HepG2 (cell line): ENCODE data around the gene TBX10. TPM values are rescaled to one million over a fixed set of nuclear protein-coding genes. Genes with fewer than 3 reads are reported as not detected.

ENCODE experiments used
- HCFC1 ChIP-seq: fragments of 150-350 bp; IDR thresholded peaks from 2 replicates; pipeline ENCODE4 v1.6.1; 2014; ENCODE audit warnings: low read depth, low read length
- HDAC1 ChIP-seq: sonication (generic); formaldehyde crosslinking; IDR thresholded peaks from 2 replicates; pipeline ENCODE4 v1.5.1; 2020; ENCODE audit warnings: mild to moderate bottlenecking, missing genetic modification reagents
- ISL2 ChIP-seq: sonication (generic); formaldehyde crosslinking; IDR thresholded peaks from 2 replicates; pipeline ENCODE4 v1.5.0; 2020; ENCODE audit warnings: missing genetic modification reagents
- NR2F1 ChIP-seq, 2 experiments: fragments of 450-650 bp in 1 of 2; formaldehyde crosslinking in 1 of 2; IDR thresholded peaks; 2 replicates each; pipeline versions ENCODE4 v1.5.0 to v1.6.1; 2016 to 2020; ENCODE audit warnings: mild to moderate bottlenecking in 1 of 2, missing compliant biosample characterization in 1 of 2, missing genetic modification reagents in 1 of 2, moderate library complexity in 1 of 2
- SIX1 ChIP-seq: sonication (generic); formaldehyde crosslinking; IDR thresholded peaks from 2 replicates; pipeline ENCODE4 v1.4.0; 2020; ENCODE audit warnings: missing genetic modification reagents, borderline replicate concordance
- SOX13 ChIP-seq, 3 experiments: fragments of 450-650 bp in 1 of 3; sonication (generic) in 1 of 3; formaldehyde crosslinking in 1 of 3; IDR thresholded peaks in 2 of 3; conservative IDR thresholded peaks in 1 of 3; 2 replicates each; pipeline versions ENCODE4 v1.5.0 to v1.6.1; 2016 to 2020; ENCODE audit warnings: antibody characterized with exemption in 1 of 3, mild to moderate bottlenecking in 1 of 3, missing compliant biosample characterization in 1 of 3, missing genetic modification reagents in 1 of 3, moderate library complexity in 1 of 3
- TBX3 ChIP-seq: fragments of 450-650 bp; IDR thresholded peaks from 2 replicates; pipeline ENCODE4 v1.6.1; 2017; ENCODE audit warnings: antibody characterized with exemption, mild to moderate bottlenecking, inconsistent platforms, borderline replicate concordance
- TOPORS ChIP-seq: sonication (generic); formaldehyde crosslinking; IDR thresholded peaks from 2 replicates; pipeline ENCODE4 v1.8.0; 2023; ENCODE audit warnings: mild to moderate bottlenecking, missing genetic modification reagents
- ZNF580 ChIP-seq: IDR thresholded peaks from 2 replicates; pipeline ENCODE4 v1.6.1; 2016; ENCODE audit warnings: low read depth, borderline replicate concordance
- polyA plus RNA-seq, 8 experiments: library from polyadenylated mRNA; depleted of rRNA in 3 of 8; stranded (reverse) in 7 of 8; unstranded in 1 of 8; fragments of >200 nt; fragmentation: Illumina TruSeq in 4 of 8; extraction: Trizol in 4 of 8; gene quantifications; 2 replicates each; pipeline versions ENCODE4 v1.2.1 to v1.2.3, GENCODE V29; 2011 to 2016; ENCODE audit warnings: low read depth in 4 of 8, missing spikeins in 1 of 8, mixed read lengths in 1 of 8; ENCODE audit not compliant: insufficient read depth in 1 of 8
- small RNA-seq, 3 experiments: library from RNA; depleted of rRNA; stranded (forward); fragments of <200 nt; gene quantifications; one replicate each; pipeline ENCODE3, GENCODE V24; 2012; ENCODE audit warnings: low read depth in 2 of 3, low replicate concordance in 1 of 3; ENCODE audit not compliant: insufficient read length in 3 of 3, insufficient read depth in 2 of 3
- total RNA-seq, 5 experiments: library from RNA; depleted of rRNA; stranded (reverse); fragments of >200 nt; fragmentation: Illumina TruSeq; extraction: Trizol; gene quantifications; 2 replicates each; pipeline ENCODE4 v1.2.3, GENCODE V29; 2016; ENCODE audit warnings: low read depth in 1 of 5
- TF ChIP-seq, protein P1 (sequence below): sonication (generic); formaldehyde crosslinking; IDR thresholded peaks from 2 replicates; pipeline ENCODE4 v1.8.1; 2023; ENCODE audit warnings: mild to moderate bottlenecking, missing genetic modification reagents

TBX10 gene
- total and polyA plus RNA-seq, 2 of the 13 experiments (the other 11 are each of a cell fraction or from before 2014, with no cell fraction given), result 0.27 to 1.7 TPM

- TF ChIP-seq ISL2 (CRISPR knock-in tag) (0 out of 2 replicates have a peak, but pooled peaks have one; percentile 24), SOX13 (IDR thresholded peaks at IDR 0.05) (no peak; the same call in 1 of the 2 replicates), SOX13 (CRISPR knock-in tag; conservative IDR thresholded peaks at IDR 0.05 in 1 of 2, IDR thresholded peaks at IDR 0.05 in 1 of 2) (peak in 1 of 2 experiments; percentile 32; a peak in 1 of 4 replicates), NR2F1 (CRISPR knock-in tag; IDR thresholded peaks at IDR 0.05) (peak; percentile 84 to 94; a peak in 3 of 4 replicates), SIX1 (CRISPR knock-in tag) (0 out of 2 replicates have a peak, but pooled peaks have one; percentile 10), ZNF580 (CRISPR knock-in tag) (0 out of 2 replicates have a peak, but pooled peaks have one; percentile 21), HDAC1 (CRISPR knock-in tag) (peak; percentile 56; the same call in 1 of the 2 replicates), HCFC1 (no peak), TOPORS (CRISPR knock-in tag) (no peak), TBX3 (peak; percentile 32; the same call in 1 of the 2 replicates)
- TF ChIP-seq, protein P1, sequence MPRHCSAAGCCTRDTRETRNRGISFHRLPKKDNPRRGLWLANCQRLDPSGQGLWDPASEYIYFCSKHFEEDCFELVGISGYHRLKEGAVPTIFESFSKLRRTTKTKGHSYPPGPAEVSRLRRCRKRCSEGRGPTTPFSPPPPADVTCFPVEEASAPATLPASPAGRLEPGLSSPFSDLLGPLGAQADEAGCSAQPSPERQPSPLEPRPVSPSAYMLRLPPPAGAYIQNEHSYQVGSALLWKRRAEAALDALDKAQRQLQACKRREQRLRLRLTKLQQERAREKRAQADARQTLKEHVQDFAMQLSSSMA (CRISPR knock-in tag), result no peak
Measured at GRCh38 chr11:67581469-67581868, 58.1 kb downstream of the TBX10 start (continued).

Small RNA genes lying within 50 kb of the gene (small RNA-seq; reads per million reads assigned to genes)
- gene AP003385.3, result 0 reads per million in 3 experiments
- 0 reads per million in 3 experiments for gene RPL37P2

Other genes with a start within 250 kb of the TBX10 start
- gene RAD9A, start 247.8 kb downstream of the TBX10 start, total RNA-seq (2016; rRNA removed; fragmentation: Illumina TruSeq; extraction: Trizol), result 6.1 and 10.1 TPM in 2 replicates
- 14.7 and 15.7 TPM in 2 replicates for gene RAD9A, start 247.8 kb downstream of the TBX10 start, polyA plus RNA-seq (2011; rRNA removed)
- 170 and 188 TPM in 2 replicates for gene PPP1CA, start 237.9 kb downstream of the TBX10 start, total RNA-seq (2016; rRNA removed; fragmentation: Illumina TruSeq; extraction: Trizol)
- gene PPP1CA, start 237.9 kb downstream of the TBX10 start, polyA plus RNA-seq (2011; rRNA removed), result 149 and 173 TPM in 2 replicates
- 0.81 and 1.0 TPM in 2 replicates for gene TBC1D10C, start 235.7 kb downstream of the TBX10 start, total RNA-seq (2016; rRNA removed; fragmentation: Illumina TruSeq; extraction: Trizol)
- 1.8 and 2.8 TPM in 2 replicates for gene TBC1D10C, start 235.7 kb downstream of the TBX10 start, polyA plus RNA-seq (2011; rRNA removed)
- gene CARNS1, start 224.1 kb downstream of the TBX10 start, total RNA-seq (2016; rRNA removed; fragmentation: Illumina TruSeq; extraction: Trizol), result not detected in 2 replicates
- 0.01 TPM in 1 of 2 replicates, not detected in the other for gene CARNS1, start 224.1 kb downstream of the TBX10 start, polyA plus RNA-seq (2011; rRNA removed)
- 35.3 and 54.8 TPM in 2 replicates for gene RPS6KB2, start 211.3 kb downstream of the TBX10 start, total RNA-seq (2016; rRNA removed; fragmentation: Illumina TruSeq; extraction: Trizol)
- gene RPS6KB2, start 211.3 kb downstream of the TBX10 start, polyA plus RNA-seq (2011; rRNA removed), result 52.9 and 59.2 TPM in 2 replicates
- 0.46 and 0.60 TPM in 2 replicates for gene PTPRCAP, start 202.1 kb downstream of the TBX10 start, total RNA-seq (2016; rRNA removed; fragmentation: Illumina TruSeq; extraction: Trizol)
- 0.56 and 0.70 TPM in 2 replicates for gene PTPRCAP, start 202.1 kb downstream of the TBX10 start, polyA plus RNA-seq (2011; rRNA removed)
- gene CORO1B, start 196.3 kb downstream of the TBX10 start, total RNA-seq (2016; rRNA removed; fragmentation: Illumina TruSeq; extraction: Trizol), result 32.2 and 32.9 TPM in 2 replicates
- gene CORO1B, start 196.3 kb downstream of the TBX10 start, polyA plus RNA-seq (2011; rRNA removed), result 33.8 and 48.8 TPM in 2 replicates
- not detected in 2 replicates for gene GPR152, start 187.0 kb downstream of the TBX10 start, total RNA-seq (2016; rRNA removed; fragmentation: Illumina TruSeq; extraction: Trizol)
- gene GPR152, start 187.0 kb downstream of the TBX10 start, polyA plus RNA-seq (2011; rRNA removed), result not detected in 2 replicates
- gene CABP4, start 184.4 kb downstream of the TBX10 start, total RNA-seq (2016; rRNA removed; fragmentation: Illumina TruSeq; extraction: Trizol), result not detected in 2 replicates
- gene CABP4, start 184.4 kb downstream of the TBX10 start, polyA plus RNA-seq (2011; rRNA removed), result not detected in 2 replicates
- gene TMEM134, start 170.5 kb downstream of the TBX10 start, total RNA-seq (2016; rRNA removed; fragmentation: Illumina TruSeq; extraction: Trizol), result 5.1 and 6.9 TPM in 2 replicates
- 26.9 and 36.5 TPM in 2 replicates for gene TMEM134, start 170.5 kb downstream of the TBX10 start, polyA plus RNA-seq (2011; rRNA removed)
- 51.8 and 54.7 TPM in 2 replicates for gene AIP, start 156.7 kb downstream of the TBX10 start, total RNA-seq (2016; rRNA removed; fragmentation: Illumina TruSeq; extraction: Trizol)
- 110 and 113 TPM in 2 replicates for gene AIP, start 156.7 kb downstream of the TBX10 start, polyA plus RNA-seq (2011; rRNA removed)
- gene PITPNM1, start 134.4 kb downstream of the TBX10 start, total RNA-seq (2016; rRNA removed; fragmentation: Illumina TruSeq; extraction: Trizol), result 7.7 and 8.5 TPM in 2 replicates
- 8.2 and 9.4 TPM in 2 replicates for gene PITPNM1, start 134.4 kb downstream of the TBX10 start, polyA plus RNA-seq (2011; rRNA removed)
- 19.7 and 23.2 TPM in 2 replicates for gene CDK2AP2, start 131.6 kb downstream of the TBX10 start, total RNA-seq (2016; rRNA removed; fragmentation: Illumina TruSeq; extraction: Trizol)
- 15.0 and 15.2 TPM in 2 replicates for gene CDK2AP2, start 131.6 kb downstream of the TBX10 start, polyA plus RNA-seq (2011; rRNA removed)
- gene CABP2, start 116.3 kb downstream of the TBX10 start, total RNA-seq (2016; rRNA removed; fragmentation: Illumina TruSeq; extraction: Trizol), result not detected in 2 replicates
- gene CABP2, start 116.3 kb downstream of the TBX10 start, polyA plus RNA-seq (2011; rRNA removed), result not detected in 2 replicates
- not detected in 2 replicates for gene GSTP1, start 56.0 kb downstream of the TBX10 start, total RNA-seq (2016; rRNA removed; fragmentation: Illumina TruSeq; extraction: Trizol)
- 0.33 TPM in 1 of 2 replicates, not detected in the other for gene GSTP1, start 56.0 kb downstream of the TBX10 start, polyA plus RNA-seq (2011; rRNA removed)
- gene NDUFV1, start 32.8 kb downstream of the TBX10 start, total RNA-seq (2016; rRNA removed; fragmentation: Illumina TruSeq; extraction: Trizol), result 137 and 140 TPM in 2 replicates
- 88.9 and 92.4 TPM in 2 replicates for gene NDUFV1, start 32.8 kb downstream of the TBX10 start, polyA plus RNA-seq (2011; rRNA removed)
- 18.0 and 25.8 TPM in 2 replicates for gene NUDT8, start 9.8 kb downstream of the TBX10 start, total RNA-seq (2016; rRNA removed; fragmentation: Illumina TruSeq; extraction: Trizol)
- 6.7 and 7.8 TPM in 2 replicates for gene NUDT8, start 9.8 kb downstream of the TBX10 start, polyA plus RNA-seq (2011; rRNA removed)
- gene ACY3, start 11.0 kb upstream of the TBX10 start, total RNA-seq (2016; rRNA removed; fragmentation: Illumina TruSeq; extraction: Trizol), result 3.3 and 3.4 TPM in 2 replicates
- gene ACY3, start 11.0 kb upstream of the TBX10 start, polyA plus RNA-seq (2011; rRNA removed), result 3.7 and 7.6 TPM in 2 replicates
- gene ALDH3B2, start 34.9 kb upstream of the TBX10 start, total RNA-seq (2016; rRNA removed; fragmentation: Illumina TruSeq; extraction: Trizol), result not detected in 2 replicates
- not detected in 2 replicates for gene ALDH3B2, start 34.9 kb upstream of the TBX10 start, polyA plus RNA-seq (2011; rRNA removed)